SU-DHL-6 (cell line): ENCODE data around the gene GNAQ.

ENCODE experiments used
- CTCF ChIP-seq: fragments of 200-600 bp; sonication (generic); IDR thresholded peaks from one replicate; pipeline ENCODE4 v1.5.1; 2017; ENCODE audit warnings: antibody characterized with exemption, mild to moderate bottlenecking, low read length, moderate library complexity; ENCODE audit not compliant: insufficient read depth, poor library complexity, severe bottlenecking
- EZH2phosphoT487 ChIP-seq: fragments of 200-600 bp; sonication (generic), shearing (Covaris generic); conservative IDR thresholded peaks from 2 replicates; pipeline ENCODE4 v1.6.1; 2018; ENCODE audit warnings: mild to moderate bottlenecking, antibody characterized with exemption, low read length, moderate library complexity, mixed read lengths

GRCh38 chr9:77710316-77710715, 321.3 kb downstream of the GNAQ start:
- TF ChIP-seq CTCF = no peak
- no peak for TF ChIP-seq EZH2phosphoT487
